GM12865 (cell line): ENCODE data around the gene EFEMP2.

Experiments used
- DNase-seq: peaks from one replicate; pipeline ENCODE4 v3.0.0; 2010; ENCODE audit warnings: low read depth
- H3K4me3 ChIP-seq: 2 replicates; pipeline ENCODE4 v1.5.1; 2011; ENCODE audit warnings: mild to moderate bottlenecking, low read depth, low read length, control low read depth
- TF ChIP-seq, protein P1 (sequence below): IDR thresholded peaks from 2 replicates; pipeline ENCODE4 v1.5.1; 2011; ENCODE audit warnings: low read length, control low read depth, low read depth, inconsistent platforms; ENCODE audit not compliant: insufficient read depth; ENCODE audit errors: missing control alignments

EFEMP2 gene

DNA sequence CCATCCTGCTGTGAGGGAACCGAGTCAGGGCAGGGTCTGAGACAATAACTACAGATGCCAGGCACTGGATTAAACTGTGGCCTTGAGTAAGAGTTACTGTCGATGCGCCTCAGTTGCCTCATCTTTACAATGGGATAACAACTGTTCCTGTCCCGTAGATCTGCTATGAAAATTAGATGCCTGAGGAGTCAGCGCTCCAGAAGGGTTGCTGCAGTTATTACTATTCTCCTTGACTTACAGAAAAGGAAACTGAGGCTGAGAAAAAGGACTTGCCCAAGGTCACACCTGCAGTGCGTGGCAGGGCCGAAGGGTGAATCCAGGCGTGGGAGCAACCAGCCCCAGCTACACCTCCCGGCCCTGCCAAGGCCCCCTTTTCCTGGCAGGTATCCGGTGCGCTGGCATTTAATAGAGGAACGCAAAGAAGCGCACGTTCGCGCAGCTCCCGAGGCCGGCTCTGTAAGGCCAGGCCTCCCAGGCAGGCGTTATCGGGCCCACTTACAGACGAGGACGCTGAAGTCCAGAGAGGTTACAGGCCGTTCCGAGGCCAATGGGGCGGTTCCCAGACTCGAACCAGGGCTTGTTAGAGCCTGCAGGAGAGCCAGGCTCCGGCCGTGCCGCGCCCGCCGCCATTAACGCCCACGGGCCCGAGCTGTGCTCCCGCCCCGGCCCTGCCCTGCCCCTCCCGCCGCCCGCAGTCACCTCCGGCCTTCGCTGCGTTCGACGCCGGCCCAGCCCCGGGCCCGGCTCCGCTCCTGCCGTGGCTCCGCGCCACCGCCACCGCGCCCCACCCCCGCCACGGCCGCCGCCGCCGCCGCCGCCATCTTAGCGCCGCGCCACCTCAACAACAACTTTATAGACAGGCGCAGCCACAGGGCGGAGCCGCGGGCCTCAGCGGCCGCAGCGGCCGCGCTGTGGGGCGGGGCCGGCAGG is 45.9 kb upstream of the EFEMP2 start, which contains the start of gene C11orf68:
C11orf68 (minus strand) TSS at position 852 of the 930 bp plus-strand sequence; CDS start at position 821, 31 bp downstream.
- peak within 1 kb of the TSS; percentile 92 for H3K4me3 ChIP-seq
- DNase-seq: peak; percentile 57
- TF ChIP-seq, protein P1, sequence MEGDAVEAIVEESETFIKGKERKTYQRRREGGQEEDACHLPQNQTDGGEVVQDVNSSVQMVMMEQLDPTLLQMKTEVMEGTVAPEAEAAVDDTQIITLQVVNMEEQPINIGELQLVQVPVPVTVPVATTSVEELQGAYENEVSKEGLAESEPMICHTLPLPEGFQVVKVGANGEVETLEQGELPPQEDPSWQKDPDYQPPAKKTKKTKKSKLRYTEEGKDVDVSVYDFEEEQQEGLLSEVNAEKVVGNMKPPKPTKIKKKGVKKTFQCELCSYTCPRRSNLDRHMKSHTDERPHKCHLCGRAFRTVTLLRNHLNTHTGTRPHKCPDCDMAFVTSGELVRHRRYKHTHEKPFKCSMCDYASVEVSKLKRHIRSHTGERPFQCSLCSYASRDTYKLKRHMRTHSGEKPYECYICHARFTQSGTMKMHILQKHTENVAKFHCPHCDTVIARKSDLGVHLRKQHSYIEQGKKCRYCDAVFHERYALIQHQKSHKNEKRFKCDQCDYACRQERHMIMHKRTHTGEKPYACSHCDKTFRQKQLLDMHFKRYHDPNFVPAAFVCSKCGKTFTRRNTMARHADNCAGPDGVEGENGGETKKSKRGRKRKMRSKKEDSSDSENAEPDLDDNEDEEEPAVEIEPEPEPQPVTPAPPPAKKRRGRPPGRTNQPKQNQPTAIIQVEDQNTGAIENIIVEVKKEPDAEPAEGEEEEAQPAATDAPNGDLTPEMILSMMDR: no peak

DNA sequence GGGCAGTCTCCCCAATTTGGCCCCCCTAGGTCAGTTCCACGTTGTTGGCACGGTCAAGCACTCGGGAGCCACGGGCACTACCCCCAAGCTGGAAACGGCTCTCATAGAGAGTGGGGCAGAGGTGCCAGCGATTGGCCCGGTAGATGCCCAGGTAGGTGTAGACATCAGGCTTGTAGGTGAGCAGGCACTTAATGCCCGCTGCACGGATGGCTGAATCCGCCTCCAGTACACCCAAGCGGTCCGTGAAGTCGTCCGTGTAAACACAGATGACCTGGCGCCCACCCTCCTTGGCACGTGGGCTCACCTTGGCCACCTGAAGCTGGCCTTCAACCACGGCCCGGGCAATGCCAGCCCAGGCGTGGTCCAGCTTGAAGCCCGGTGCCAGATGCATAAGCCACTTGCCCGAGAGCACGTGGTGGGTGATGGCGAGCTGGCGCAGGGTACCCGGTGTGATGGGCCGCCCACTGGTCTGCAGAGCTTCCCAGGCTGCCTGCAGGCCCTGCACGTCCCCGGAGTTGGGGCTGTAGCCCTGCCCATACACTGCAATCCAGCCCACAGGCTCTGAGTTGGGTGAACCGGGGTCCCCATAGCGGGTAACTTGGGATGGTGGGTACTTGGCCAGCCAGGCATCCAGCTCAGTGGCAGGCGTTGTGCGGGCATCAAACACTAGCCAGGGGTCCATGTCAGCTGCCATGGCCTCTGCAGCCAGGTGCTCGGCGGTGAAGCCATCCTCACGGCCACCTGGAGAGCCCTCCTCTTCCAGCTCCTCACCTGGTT is 45.0 kb upstream of the EFEMP2 start:
- TF ChIP-seq, protein P1: no peak
- no peak for DNase-seq
- H3K4me3 ChIP-seq: peak overlapping the region; percentile 92

DNA sequence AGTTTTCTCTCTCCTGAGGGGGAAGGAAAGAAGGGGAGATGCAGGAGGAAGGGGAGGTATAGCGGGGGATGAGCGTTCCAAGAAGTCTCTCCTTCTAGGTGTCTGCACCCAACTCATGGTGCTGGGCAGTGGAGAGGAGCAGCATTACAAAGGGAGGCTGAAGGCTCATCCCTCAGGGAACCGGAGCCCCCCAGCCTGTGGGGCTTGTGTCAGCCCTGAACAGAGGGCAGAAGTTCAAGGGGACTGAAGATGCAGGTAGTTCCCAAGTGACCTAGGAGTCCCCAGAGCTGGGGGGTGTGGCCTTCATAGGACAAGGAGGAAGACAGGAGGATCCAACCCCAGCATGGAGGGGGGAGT is 44.5 kb upstream of the EFEMP2 start:
- H3K4me3 ChIP-seq: no peak overlapping the region
- TF ChIP-seq, protein P1: no peak
- DNase-seq: no peak

DNA sequence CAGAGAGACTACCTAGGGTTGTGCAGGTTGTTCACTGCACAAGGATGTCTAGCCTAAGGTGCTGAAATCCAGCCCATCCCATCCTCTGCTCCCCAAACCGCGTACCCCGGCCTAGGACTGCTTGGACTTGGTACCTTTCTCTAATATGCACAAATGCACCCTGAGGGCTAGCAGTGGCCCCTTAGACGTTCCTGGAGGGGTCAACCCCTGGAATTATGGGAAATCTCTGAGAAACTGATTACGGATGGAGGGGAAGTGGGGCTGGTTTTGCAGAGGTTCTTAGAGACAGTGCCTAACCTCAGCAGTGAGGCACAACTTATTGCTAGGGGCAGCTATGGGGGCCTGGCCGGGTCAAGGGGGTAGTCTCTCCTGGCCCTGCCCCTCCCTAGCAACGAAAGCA is 43.8 kb upstream of the EFEMP2 start:
- no peak overlapping the region for H3K4me3 ChIP-seq
- no peak for DNase-seq
- TF ChIP-seq, protein P1: no peak

DNA sequence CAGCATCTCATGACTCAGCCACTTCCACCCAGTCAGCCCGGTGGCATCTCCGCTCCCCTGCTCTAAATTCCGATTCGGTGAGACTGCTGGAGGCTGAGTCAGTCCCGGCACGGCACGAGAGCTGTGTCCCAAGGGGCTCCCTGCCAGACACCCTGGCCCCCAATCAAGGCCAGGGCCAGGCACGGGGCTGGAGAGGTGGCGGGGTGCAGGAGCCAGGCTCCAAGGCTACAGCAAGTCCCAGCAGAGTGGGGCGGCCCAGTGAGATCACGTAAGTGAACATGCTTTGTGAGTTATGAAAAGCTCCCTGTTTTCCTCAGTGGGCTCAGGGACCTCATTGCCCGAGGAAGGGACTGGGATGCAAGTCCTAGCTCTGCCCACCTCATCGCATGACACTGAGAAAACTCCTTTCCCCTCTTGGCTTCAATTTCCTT is 43.2 kb upstream of the EFEMP2 start:
- H3K4me3 ChIP-seq: no peak overlapping the region
- DNase-seq: no peak
- TF ChIP-seq, protein P1: no peak

DNA sequence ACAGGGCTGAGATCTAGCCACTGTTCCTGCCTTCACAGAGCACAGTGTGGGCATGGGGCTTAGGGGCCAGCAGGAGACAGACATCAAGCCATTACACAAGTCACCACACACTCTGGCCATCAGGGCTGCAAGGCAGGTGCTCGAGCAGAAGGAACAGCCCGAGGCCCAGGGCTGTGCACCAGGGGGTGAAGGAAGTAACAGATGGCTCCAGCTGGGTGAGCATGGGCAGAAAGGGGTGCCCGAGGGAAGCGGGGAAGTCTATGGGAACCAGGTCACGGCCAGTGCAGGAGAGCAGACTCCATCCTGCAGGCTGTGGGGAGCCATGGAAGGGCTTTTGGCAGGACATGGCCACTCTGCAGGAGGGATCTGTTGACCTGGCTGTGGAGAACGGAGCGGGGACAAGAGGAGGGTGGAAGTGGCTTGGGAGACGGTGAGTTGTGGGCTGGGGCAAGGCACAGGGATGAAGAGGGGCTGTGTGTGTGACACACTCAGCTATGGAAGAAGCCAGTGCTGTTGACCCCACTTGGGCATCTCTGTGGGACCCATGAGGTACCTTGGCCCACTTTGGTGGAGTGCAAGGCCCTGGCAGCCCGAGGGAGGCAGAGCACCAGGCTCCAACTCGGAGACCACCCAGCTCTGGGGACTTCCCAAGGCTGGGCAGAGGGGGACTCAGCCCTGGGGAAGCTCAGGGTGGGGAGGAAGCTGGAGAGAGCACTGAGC is 42.7 kb upstream of the EFEMP2 start:
- no peak for DNase-seq
- TF ChIP-seq, protein P1: no peak
- H3K4me3 ChIP-seq: no peak overlapping the region
